GM18951 (cell line): ENCODE data around the gene TRIAP1.
"Not testable (repeated sequence)": the region's sequence is repeated elsewhere in the genome, so short reads cannot be mapped to it uniquely, and the experiment has no call there.

Source experiments
- POLR2A ChIP-seq: IDR thresholded peaks from 4 replicates; pipeline ENCODE4 v1.6.1; 2011; ENCODE audit warnings: mild to moderate bottlenecking; ENCODE audit not compliant: insufficient read length, insufficient read depth; ENCODE audit errors: extremely low read depth
- in situ Hi-C: fragments of 300-500 bp; cut with MboI; formaldehyde crosslinking; loops from one replicate; pipeline ENCODE4 v1.12.0; 2022; ENCODE audit warnings: low sequenced_read_pairs, mixed read lengths, inconsistent platforms; ENCODE audit not compliant: unreplicated experiment

The TRIAP1 gene

DNA sequence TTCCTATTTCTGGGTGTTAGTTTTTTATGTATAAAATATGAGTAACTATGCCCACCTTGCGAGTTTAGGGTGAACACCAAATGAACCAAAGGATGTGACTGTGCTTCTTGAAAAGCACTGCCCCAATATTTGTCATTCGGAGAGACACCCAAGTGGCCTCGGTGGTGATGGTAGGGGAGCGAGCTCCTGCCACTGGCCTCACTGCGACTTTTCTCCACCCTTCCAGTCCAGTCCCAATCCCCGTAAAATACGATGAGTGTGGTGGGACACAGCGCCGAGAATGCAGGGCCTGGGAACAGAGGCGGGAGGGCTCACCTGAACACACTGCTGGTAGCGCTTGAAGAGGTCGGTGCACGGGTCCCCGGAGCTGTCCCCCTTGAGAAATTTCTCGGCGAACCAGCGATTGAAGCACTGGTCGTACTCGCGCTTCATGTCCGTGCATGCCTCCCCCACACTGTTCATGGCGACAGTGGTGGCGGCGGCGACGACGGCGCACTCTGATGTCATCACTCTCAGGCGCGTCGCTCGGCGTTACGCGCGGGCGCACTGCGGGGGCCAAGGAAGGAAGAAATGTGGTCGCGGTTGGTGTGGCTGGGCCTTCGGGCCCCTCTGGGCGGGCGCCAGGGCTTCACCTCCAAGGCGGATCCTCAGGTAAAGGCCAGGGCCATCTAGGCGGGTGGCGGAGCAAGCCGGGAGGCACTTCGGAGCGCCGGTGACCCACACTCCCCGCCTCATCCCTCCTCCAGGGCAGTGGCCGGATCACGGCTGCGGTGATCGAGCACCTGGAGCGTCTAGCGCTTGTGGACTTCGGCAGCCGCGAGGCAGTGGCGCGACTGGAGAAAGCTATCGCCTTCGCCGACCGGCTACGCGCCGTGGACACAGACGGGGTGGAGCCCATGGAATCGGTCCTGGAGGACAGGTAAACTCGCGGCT, at the start of gene TRIAP1, which contains the start of gene GATC:
TSS of gene TRIAP1 (minus strand) at position 474 of the 933 bp plus-strand sequence. CDS start at position 462, 12 bp downstream.
TSS of gene GATC (plus strand) at position 534 of the 933 bp plus-strand sequence. CDS start at position 571, 37 bp downstream.
- peak; percentile 89 for TF ChIP-seq POLR2A
- in situ Hi-C loops, result no loop called here

DNA sequence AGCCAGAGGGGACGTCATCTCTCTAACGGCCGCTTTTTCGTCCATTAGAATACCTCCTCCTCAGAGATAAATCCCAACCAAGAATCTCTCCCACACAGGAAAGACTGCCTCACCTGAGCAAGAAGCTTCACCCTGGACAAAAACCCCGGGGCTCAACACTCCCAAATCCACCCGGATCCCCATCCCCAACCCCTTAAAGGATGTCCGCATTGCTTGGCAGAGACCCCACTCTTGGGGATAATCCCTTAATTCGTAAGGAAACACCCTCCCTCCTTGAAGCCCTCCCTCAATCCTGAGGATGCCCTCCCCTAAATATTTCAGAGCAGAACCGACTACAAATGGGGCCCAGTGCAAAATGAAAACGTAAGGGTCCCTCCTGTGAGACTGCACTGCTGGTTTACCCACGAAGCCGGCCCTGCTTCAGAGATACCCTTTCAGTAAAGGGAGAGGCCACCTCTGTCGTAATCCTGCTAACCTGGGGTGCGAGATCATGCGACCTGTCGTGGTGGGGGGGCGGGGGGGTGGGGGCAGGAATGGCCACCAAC, 49.1 kb upstream of the TRIAP1 start:
- in situ Hi-C loops, result no loop called here
- no peak for TF ChIP-seq POLR2A

DNA sequence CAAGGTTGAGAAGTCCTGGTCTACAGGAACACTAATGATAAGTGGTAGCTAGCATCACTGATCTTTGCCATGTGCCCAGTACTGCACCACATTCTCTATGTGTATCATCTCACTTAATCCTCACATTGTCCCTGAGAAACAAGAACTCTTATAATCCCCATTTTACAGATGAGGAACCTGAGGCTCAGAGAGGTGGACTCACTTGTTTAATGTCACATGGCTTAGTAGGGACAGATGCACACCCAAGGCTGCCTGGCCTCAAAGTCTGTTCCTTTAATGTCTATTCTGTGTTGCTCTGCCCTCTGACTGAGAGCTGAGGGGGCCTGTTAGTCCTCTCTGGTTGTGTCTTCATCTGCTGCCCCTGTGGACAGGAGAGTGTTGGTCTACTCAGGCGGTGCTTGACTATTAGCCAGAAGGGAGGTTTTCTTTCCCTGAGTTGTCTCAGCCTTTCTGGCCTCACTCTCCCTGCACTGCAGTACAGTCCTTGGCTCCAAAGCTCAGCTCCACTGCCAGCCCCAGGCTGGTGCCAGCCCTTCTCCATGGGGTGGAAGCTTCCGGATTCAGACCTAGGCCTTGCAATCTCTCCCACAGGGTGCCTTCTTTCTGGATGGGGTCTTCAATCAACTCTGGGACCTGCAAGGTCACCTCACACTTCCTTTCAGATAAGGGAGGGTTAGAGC, 44.8 kb upstream of the TRIAP1 start:
- in situ Hi-C loops, result no loop called here

DNA sequence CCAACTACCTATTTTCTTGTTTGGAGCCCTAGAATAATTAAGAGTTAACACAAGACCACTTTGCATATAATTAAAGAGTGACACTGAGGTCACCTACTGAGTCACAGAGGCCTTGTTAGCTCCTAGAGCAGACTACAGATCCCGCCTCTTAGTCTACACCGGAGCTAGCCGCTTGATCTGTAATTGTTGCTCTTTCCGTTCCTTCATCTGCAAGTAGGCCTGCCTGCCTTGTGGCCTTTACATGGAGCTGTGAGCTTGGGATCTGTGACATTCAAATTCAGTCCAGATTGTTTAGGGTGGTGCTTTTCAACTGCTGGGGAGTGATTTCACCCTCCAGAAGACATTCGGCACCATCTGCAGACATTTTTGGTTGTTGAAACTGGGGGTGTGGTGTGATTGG, 44.1 kb upstream of the TRIAP1 start:
- in situ Hi-C loops, result no loop called here

More for the DNA sequence above, 44.8 kb upstream of the TRIAP1 start:
- no peak for TF ChIP-seq POLR2A

DNA sequence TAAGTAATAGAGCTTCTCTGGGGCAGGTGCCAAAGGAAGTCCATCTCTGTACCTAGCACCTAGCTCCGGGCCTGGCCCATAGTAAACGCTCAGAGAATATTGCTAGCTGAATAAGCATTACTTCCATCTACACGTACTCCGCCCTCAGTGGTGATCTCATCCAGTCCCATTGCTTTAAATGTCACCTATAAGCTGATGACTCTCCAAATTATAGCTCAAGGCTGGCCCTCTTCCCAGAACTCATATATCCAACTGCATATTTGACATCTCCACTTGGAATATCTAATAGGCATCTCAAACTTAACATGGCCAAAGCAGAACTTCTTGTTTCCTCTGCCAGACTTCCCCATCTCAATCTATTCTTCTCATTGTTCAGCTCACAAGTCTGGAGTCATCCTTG, 42.8 kb upstream of the TRIAP1 start:
- TF ChIP-seq POLR2A, result no peak
- in situ Hi-C loops, result no loop called here

More for the DNA sequence above, 44.1 kb upstream of the TRIAP1 start:
- TF ChIP-seq POLR2A, result no peak

DNA sequence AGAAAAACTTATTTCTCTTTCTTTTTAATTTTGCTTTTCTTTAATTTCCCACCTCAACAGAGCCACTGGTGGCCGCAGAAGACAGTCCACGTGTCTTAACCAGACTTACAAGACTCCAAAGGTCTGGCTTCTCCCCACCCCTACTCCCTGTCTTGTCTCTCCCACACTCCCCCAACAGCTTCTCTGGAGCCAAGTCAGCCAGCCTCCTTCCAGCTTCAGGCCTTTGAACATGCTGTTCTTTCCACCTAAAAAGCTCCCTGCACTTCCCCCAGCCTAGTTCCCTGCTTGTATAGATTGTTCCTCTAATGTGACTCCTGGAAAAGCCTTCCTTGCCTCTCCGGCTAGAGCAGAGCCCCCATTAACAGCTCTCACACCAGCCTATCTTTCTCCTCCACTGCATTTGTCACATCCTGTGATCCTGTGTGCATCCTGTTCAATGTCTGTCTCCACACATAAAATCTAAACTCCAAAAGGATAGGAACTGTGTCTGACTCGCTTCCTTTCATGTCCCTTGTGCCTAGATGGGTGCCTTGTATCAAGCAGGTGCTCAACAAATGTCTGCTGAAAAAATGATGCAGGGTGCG, 42.0 kb upstream of the TRIAP1 start:
- in situ Hi-C loops, result no loop called here
- no peak for TF ChIP-seq POLR2A

DNA sequence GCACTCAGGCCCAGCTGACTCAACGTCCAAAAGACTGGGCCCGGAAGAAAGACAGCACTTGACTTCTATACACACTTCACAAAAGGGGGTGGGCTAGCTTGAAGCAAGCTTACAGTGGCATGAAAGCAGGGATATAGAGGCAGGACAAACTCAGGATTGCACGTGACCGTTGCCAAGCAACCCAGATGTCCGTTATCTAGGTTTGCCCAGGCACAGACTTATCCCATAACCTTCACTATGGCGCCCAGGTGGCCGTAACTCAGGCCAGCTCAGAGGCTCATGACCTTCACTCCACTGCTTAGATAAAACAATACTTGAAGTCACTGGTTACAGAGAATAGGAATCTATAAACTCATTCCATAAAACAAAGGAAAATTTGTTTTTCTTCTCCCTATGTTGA, 41.4 kb upstream of the TRIAP1 start:
- in situ Hi-C loops, result not testable (repeated sequence)

DNA sequence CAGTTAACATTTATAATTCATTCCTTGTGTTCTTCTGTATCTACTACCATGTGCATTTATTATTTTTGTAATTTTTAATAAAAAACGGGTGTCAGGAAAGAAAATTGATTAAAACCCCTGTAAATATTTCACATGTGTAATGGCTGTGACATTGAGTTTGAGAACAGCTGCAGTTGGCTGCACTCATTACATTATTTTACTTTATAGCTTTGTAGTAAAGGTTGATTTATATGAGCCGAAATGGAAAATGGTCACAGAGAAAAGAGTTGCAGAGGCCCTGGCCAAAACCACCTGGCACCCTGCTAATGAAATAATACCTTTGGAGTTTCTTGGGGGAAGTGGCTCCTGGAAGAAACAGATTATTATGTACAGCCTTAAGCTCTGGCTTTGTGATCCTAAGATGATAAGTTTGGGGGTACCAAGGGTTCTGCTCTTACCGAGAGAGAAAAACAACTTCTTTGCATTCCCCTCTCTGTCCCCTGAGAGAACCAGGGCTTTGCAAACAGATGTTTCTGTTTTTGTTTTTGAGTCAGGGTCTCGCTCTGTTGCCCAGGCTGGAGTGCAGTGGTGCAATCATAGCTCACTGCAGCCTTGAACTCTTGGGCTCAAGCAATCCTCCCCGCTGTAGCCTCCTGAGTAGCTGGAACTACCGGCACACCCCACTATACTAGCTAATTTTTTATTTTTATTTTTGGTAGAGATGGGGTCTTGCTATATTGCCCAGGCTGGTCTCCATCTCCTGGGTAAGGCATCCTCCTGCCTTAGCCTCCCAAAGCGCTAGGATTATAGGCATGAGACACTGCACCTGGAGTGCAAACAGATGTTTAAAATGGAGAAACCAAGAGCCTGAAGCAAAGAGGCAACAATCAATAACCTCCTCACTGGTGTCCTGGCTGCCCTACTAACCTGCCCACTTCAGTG, 40.0 kb upstream of the TRIAP1 start:
- TF ChIP-seq POLR2A, result no peak
- in situ Hi-C loops, result no loop called here

DNA sequence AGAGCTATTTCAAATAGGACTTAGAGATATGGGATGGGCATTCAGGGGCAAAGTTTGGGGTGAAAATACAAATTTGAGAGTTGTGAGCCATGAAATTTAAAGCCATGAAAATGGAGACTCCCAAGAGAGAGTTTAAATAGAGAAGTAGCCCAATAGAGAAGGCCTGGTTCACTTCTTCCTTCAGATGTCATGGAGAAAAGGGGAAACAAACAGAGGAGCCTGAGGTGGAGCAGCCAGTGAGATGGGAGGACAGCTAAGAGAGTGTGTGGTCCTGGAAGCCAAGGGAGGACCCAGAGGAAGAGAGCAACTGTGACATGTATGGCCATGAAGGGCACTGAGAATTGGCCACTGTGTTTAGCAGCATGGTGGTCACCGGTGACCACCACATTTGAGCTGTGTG, 37.4 kb upstream of the TRIAP1 start:
- no peak for TF ChIP-seq POLR2A
- in situ Hi-C loops, result no loop called here

DNA sequence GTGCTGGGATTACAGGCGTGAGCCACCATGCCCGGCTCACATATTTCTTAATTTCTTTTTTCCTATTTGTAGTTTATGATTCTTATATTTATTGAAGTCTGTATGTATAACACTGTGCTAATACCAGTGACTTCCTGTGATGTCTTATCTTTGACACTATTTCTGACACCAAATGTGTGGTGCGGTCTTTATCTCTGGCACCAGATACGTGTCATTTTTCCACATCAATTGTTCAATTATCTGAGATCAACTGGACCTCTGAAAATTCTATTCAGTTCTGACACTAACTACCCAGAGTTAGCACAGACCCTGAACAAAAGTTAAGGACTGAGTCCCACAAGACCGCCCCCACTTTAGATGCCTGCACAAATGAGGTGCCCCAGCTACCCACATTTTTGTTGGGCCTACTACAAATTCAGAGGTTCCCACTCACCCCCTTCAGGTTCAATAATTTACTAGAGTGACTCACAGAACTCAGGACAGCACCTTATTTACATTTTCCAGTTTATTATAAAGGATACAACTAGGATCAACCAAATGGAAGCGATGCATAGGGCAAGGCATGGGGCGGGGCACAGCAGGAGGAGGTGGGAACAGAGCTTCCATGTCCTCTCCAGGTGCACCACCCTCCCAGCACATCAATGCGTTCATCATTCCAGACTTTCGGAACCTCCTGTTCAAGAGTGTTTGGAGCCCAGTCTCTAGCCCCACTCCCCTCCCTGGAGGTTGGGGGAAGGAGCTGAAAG, 35.0 kb upstream of the TRIAP1 start:
- in situ Hi-C loops, result no loop called here
- TF ChIP-seq POLR2A, result no peak

DNA sequence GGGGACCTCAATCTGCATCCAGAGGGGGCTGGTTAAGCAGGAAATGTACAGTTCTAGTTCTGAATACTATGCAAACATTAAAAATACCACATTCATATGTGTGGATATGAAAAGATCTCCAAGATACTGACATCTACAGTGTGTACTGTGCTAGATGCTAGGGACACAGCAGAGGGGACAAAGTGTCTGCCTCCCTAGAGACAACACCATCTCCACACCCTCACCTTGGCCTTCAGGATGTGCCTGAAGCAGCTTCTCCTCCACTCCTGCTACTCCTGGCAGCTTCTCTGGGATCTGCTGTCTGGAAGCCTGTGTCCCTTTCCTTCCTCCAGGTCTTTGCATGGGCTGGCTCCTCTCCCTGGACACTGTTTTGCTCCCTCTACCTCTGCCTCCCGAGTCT, 34.0 kb upstream of the TRIAP1 start:
- in situ Hi-C loops, result no loop called here
- TF ChIP-seq POLR2A, result no peak

DNA sequence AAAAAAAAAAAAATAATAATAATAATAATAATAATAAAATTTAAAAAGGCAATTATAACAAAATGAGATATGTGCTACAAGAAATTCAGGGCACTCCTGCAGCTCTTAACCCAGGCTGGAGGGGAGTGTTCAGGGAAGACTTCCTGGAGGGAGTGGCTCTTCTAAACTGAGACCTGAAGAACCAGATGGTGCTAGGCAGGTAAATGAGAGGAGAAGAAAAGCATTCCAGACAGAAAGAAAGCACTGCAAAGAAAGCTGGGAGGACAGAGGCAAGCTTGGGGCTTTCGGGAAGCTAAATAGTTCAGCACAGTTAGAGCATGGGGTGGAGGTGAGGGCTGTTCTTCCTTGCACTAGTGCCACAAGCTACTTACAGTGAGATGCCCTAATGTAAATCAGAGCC, 33.3 kb upstream of the TRIAP1 start:
- in situ Hi-C loops, result no loop called here
- TF ChIP-seq POLR2A, result no peak
